HepG2 (cell line): ENCODE measurements around the gene NME4. TPM values are rescaled to one million over a fixed set of nuclear protein-coding genes. Genes with fewer than 3 reads are reported as not detected.
A peak's percentile ranks its signal among the peaks of the same experiment; 100 is the strongest.

Experiments
- ASH2L ChIP-seq: fragments of 300-600, 200-600 bp; sonication (generic); IDR thresholded peaks from 2 replicates; pipeline ENCODE4 v1.7.0; 2017; ENCODE audit warnings: low read depth, mild to moderate bottlenecking, moderate library complexity, mixed read lengths, low read length; ENCODE audit not compliant: insufficient read length
- BRCA1 ChIP-seq: sonication (generic); formaldehyde crosslinking; IDR thresholded peaks from 2 replicates; pipeline ENCODE4 v1.4.0; 2020; ENCODE audit warnings: missing genetic modification reagents
- CHD2 ChIP-seq: IDR thresholded peaks from 2 replicates; pipeline ENCODE4 v1.6.1; 2011; ENCODE audit warnings: low read depth, low read length, improper control_type of control experiment
- FOXK2 ChIP-seq: fragments of 450-650 bp; IDR thresholded peaks from 2 replicates; pipeline ENCODE4 v1.6.1; 2016
- NCOA1 ChIP-seq: sonication (generic); formaldehyde crosslinking; IDR thresholded peaks from 2 replicates; pipeline ENCODE4 v1.9.0; 2021; ENCODE audit warnings: missing genetic modification reagents
- POGZ ChIP-seq: sonication (generic); formaldehyde crosslinking; IDR thresholded peaks from 2 replicates; pipeline ENCODE4 v1.4.0; 2020; ENCODE audit warnings: mild to moderate bottlenecking, missing genetic modification reagents
- RBM39 ChIP-seq: fragments of 200-400 bp; formaldehyde crosslinking; IDR thresholded peaks from one replicate; pipeline ENCODE4 v1.6.1; 2018; ENCODE audit warnings: antibody characterized with exemption, mild to moderate bottlenecking, low read depth, low read length; ENCODE audit not compliant: poor library complexity, severe bottlenecking
- SMARCC2 ChIP-seq: fragments of 450-650 bp; IDR thresholded peaks from 2 replicates; pipeline ENCODE4 v1.6.1; 2017; ENCODE audit warnings: antibody characterized with exemption, mild to moderate bottlenecking
- ZFP41 ChIP-seq: sonication (generic); formaldehyde crosslinking; IDR thresholded peaks from 2 replicates; pipeline ENCODE4 v1.4.0; 2020; ENCODE audit warnings: mild to moderate bottlenecking, missing genetic modification reagents, borderline replicate concordance
- ZNF17 ChIP-seq: sonication (generic); formaldehyde crosslinking; IDR thresholded peaks from 2 replicates; pipeline ENCODE4 v1.5.0; 2020; ENCODE audit warnings: mild to moderate bottlenecking, missing genetic modification reagents
- ZNF205 ChIP-seq: IDR thresholded peaks from 2 replicates; pipeline ENCODE4 v1.6.1; 2018; ENCODE audit warnings: missing biosample characterization, missing genetic modification reagents
- ZNF564 ChIP-seq: sonication (generic); formaldehyde crosslinking; IDR thresholded peaks from 2 replicates; pipeline ENCODE4 v1.8.1; 2023; ENCODE audit warnings: mild to moderate bottlenecking, missing genetic modification reagents
- polyA plus RNA-seq, 8 experiments: library from polyadenylated mRNA; depleted of rRNA in 3 of 8; stranded (reverse) in 7 of 8; unstranded in 1 of 8; fragments of >200 nt; fragmentation: Illumina TruSeq in 4 of 8; extraction: Trizol in 4 of 8; gene quantifications; 2 replicates each; pipeline versions ENCODE4 v1.2.1 to v1.2.3, GENCODE V29; 2011 to 2016; ENCODE audit warnings: low read depth in 4 of 8, missing spikeins in 1 of 8, mixed read lengths in 1 of 8; ENCODE audit not compliant: insufficient read depth in 1 of 8
- total RNA-seq, 5 experiments: library from RNA; depleted of rRNA; stranded (reverse); fragments of >200 nt; fragmentation: Illumina TruSeq; extraction: Trizol; gene quantifications; 2 replicates each; pipeline ENCODE4 v1.2.3, GENCODE V29; 2016; ENCODE audit warnings: low read depth in 1 of 5
- TF ChIP-seq, protein P1 (sequence below): sonication (generic); formaldehyde crosslinking; IDR thresholded peaks from 2 replicates; pipeline ENCODE4 v1.4.0; 2020; ENCODE audit warnings: missing genetic modification reagents, borderline replicate concordance
- TF ChIP-seq, protein P2 (sequence below): sonication (generic); formaldehyde crosslinking; IDR thresholded peaks from 2 replicates; pipeline ENCODE4 v1.4.0; 2020; ENCODE audit warnings: missing genetic modification reagents, borderline replicate concordance
- TF ChIP-seq, protein P3 (sequence below): sonication (generic); formaldehyde crosslinking; conservative IDR thresholded peaks from 2 replicates; pipeline ENCODE4 v1.5.0; 2020; ENCODE audit warnings: missing genetic modification reagents
- TF ChIP-seq, protein P4 (sequence below): IDR thresholded peaks from 2 replicates; pipeline ENCODE4 v1.6.1; 2016; ENCODE audit warnings: low read depth
- TF ChIP-seq, protein P5 (sequence below): conservative IDR thresholded peaks from 2 replicates; pipeline ENCODE4 v1.6.1; 2018; ENCODE audit warnings: missing genetic modification reagents

NME4 gene
- total and polyA plus RNA-seq, 2 of the 13 experiments (the other 11 are each of a cell fraction or from before 2014, with no cell fraction given) = 121 to 263 TPM

DNA sequence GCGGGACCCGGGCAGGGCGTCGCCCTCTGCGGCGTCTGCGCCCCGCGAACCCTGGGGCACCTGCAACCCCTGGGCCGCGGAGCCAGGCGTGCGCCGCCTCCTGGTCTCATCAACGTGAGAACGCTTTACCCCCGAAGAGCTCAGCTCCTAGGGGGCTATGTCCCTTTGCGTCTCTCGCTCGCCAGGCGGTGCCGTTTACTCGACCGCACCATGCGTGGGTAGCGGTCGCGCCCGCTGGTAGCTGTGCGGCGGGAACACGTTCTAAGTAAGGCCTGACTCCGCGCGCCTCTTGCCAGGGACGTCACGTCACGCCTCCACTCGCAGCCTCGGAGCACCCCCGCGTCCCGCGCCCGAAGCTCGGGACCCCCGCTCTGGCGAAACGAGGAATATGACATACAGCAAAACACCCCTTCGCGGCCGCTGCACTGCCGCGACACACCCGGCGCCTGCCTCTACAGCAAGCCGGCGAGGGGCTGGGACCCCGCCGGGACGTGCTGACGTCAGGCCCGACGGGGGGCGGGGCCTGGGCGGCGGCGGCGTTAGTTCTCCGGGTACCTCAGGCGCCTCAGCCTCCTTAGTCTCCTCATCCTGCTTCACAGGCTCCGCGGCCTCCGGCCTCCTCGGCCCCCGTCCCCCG is 28.2 kb downstream of the NME4 start, which contains the start of gene RAB11FIP3 (continued):
- TF ChIP-seq, protein P1, sequence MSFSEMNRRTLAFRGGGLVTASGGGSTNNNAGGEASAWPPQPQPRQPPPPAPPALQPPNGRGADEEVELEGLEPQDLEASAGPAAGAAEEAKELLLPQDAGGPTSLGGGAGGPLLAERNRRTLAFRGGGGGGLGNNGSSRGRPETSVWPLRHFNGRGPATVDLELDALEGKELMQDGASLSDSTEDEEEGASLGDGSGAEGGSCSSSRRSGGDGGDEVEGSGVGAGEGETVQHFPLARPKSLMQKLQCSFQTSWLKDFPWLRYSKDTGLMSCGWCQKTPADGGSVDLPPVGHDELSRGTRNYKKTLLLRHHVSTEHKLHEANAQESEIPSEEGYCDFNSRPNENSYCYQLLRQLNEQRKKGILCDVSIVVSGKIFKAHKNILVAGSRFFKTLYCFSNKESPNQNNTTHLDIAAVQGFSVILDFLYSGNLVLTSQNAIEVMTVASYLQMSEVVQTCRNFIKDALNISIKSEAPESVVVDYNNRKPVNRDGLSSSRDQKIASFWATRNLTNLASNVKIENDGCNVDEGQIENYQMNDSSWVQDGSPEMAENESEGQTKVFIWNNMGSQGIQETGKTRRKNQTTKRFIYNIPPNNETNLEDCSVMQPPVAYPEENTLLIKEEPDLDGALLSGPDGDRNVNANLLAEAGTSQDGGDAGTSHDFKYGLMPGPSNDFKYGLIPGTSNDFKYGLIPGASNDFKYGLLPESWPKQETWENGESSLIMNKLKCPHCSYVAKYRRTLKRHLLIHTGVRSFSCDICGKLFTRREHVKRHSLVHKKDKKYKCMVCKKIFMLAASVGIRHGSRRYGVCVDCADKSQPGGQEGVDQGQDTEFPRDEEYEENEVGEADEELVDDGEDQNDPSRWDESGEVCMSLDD = 0 out of 2 replicates have a peak, but pooled peaks have one; percentile 14
- TF ChIP-seq RBM39 = peak; percentile 83
- TF ChIP-seq ZNF564 (CRISPR knock-in tag) = peak; percentile 83
- TF ChIP-seq NCOA1 (CRISPR knock-in tag) = peak; percentile 91
- no peak for TF ChIP-seq FOXK2
- TF ChIP-seq BRCA1 = 0 out of 2 replicates have a peak, but pooled peaks have one; percentile 37
- TF ChIP-seq CHD2 = no peak
- TF ChIP-seq, protein P2, sequence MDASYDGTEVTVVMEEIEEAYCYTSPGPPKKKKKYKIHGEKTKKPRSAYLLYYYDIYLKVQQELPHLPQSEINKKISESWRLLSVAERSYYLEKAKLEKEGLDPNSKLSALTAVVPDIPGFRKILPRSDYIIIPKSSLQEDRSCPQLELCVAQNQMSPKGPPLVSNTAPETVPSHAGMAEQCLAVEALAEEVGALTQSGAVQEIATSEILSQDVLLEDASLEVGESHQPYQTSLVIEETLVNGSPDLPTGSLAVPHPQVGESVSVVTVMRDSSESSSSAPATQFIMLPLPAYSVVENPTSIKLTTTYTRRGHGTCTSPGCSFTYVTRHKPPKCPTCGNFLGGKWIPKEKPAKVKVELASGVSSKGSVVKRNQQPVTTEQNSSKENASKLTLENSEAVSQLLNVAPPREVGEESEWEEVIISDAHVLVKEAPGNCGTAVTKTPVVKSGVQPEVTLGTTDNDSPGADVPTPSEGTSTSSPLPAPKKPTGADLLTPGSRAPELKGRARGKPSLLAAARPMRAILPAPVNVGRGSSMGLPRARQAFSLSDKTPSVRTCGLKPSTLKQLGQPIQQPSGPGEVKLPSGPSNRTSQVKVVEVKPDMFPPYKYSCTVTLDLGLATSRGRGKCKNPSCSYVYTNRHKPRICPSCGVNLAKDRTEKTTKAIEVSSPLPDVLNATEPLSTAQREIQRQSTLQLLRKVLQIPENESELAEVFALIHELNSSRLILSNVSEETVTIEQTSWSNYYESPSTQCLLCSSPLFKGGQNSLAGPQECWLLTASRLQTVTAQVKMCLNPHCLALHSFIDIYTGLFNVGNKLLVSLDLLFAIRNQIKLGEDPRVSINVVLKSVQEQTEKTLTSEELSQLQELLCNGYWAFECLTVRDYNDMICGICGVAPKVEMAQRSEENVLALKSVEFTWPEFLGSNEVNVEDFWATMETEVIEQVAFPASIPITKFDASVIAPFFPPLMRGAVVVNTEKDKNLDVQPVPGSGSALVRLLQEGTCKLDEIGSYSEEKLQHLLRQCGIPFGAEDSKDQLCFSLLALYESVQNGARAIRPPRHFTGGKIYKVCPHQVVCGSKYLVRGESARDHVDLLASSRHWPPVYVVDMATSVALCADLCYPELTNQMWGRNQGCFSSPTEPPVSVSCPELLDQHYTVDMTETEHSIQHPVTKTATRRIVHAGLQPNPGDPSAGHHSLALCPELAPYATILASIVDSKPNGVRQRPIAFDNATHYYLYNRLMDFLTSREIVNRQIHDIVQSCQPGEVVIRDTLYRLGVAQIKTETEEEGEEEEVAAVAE (CRISPR knock-in tag) = no peak
- no peak; the same call in 1 of the 2 replicates for TF ChIP-seq POGZ (CRISPR knock-in tag)
- TF ChIP-seq SMARCC2 = no peak
- 0 out of 2 replicates have a peak, but pooled peaks have one; percentile 43 for TF ChIP-seq ZNF205 (CRISPR knock-in tag)
- TF ChIP-seq, protein P3, sequence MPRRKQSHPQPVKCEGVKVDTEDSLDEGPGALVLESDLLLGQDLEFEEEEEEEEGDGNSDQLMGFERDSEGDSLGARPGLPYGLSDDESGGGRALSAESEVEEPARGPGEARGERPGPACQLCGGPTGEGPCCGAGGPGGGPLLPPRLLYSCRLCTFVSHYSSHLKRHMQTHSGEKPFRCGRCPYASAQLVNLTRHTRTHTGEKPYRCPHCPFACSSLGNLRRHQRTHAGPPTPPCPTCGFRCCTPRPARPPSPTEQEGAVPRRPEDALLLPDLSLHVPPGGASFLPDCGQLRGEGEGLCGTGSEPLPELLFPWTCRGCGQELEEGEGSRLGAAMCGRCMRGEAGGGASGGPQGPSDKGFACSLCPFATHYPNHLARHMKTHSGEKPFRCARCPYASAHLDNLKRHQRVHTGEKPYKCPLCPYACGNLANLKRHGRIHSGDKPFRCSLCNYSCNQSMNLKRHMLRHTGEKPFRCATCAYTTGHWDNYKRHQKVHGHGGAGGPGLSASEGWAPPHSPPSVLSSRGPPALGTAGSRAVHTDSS (CRISPR knock-in tag) = no peak
- TF ChIP-seq ZFP41 (CRISPR knock-in tag) = peak; percentile 60; the same call in 1 of the 2 replicates
- peak; percentile 60 for TF ChIP-seq ASH2L
- TF ChIP-seq, protein P4, sequence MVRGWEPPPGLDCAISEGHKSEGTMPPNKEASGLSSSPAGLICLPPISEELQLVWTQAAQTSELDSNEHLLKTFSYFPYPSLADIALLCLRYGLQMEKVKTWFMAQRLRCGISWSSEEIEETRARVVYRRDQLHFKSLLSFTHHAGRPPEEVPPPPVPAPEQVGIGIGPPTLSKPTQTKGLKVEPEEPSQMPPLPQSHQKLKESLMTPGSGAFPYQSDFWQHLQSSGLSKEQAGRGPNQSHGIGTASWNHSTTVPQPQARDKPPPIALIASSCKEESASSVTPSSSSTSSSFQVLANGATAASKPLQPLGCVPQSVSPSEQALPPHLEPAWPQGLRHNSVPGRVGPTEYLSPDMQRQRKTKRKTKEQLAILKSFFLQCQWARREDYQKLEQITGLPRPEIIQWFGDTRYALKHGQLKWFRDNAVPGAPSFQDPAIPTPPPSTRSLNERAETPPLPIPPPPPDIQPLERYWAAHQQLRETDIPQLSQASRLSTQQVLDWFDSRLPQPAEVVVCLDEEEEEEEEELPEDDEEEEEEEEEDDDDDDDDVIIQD = no peak
- TF ChIP-seq, protein P5, sequence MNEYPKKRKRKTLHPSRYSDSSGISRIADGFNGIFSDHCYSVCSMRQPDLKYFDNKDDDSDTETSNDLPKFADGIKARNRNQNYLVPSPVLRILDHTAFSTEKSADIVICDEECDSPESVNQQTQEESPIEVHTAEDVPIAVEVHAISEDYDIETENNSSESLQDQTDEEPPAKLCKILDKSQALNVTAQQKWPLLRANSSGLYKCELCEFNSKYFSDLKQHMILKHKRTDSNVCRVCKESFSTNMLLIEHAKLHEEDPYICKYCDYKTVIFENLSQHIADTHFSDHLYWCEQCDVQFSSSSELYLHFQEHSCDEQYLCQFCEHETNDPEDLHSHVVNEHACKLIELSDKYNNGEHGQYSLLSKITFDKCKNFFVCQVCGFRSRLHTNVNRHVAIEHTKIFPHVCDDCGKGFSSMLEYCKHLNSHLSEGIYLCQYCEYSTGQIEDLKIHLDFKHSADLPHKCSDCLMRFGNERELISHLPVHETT = peak; percentile 34; the same call in 1 of the 2 replicates
- TF ChIP-seq ZNF17 (CRISPR knock-in tag) = no peak
